IPS DF 6.9 (cell line): ENCODE measurements around the gene PIWIL1.

Source experiments
- DNase-seq: peaks from one replicate; pipeline ENCODE4 v3.0.0-alpha.2; 2013; ENCODE audit warnings: low read depth, low spot score
- H3K27ac ChIP-seq: one replicate; pipeline ENCODE4 v1.5.1; 2013; ENCODE audit warnings: low read length, control low read depth
- H3K27me3 ChIP-seq: 2 replicates; pipeline ENCODE4 v1.6.1; 2013; ENCODE audit warnings: mild to moderate bottlenecking, low read length; ENCODE audit not compliant: control insufficient read depth, insufficient read depth
- H3K36me3 ChIP-seq: 2 replicates; pipeline ENCODE4 v1.6.1; 2013; ENCODE audit warnings: low read length; ENCODE audit not compliant: control insufficient read depth, insufficient read depth
- H3K4me1 ChIP-seq: 2 replicates; pipeline ENCODE4 v1.6.1; 2013; ENCODE audit warnings: low read length; ENCODE audit not compliant: control insufficient read depth, insufficient read depth
- H3K4me3 ChIP-seq: 2 replicates; pipeline ENCODE4 v1.5.1; 2013; ENCODE audit warnings: mild to moderate bottlenecking, low read length
- H3K9me3 ChIP-seq: 2 replicates; pipeline ENCODE4 v1.6.1; 2013; ENCODE audit warnings: low read length, inconsistent platforms; ENCODE audit not compliant: control insufficient read depth, insufficient read depth
- WGBS: extraction: QIAGEN DNeasy Blood & Tissue Kit; methylation state at CpG from one replicate; pipeline ENCODE4 v1.1.7; 2013; ENCODE audit warnings: mixed read lengths, missing lambda C conversion rate; ENCODE audit not compliant: insufficient read length, insufficient coverage; 5-methylcytosine and 5-hydroxymethylcytosine counted together

The PIWIL1 gene

DNA sequence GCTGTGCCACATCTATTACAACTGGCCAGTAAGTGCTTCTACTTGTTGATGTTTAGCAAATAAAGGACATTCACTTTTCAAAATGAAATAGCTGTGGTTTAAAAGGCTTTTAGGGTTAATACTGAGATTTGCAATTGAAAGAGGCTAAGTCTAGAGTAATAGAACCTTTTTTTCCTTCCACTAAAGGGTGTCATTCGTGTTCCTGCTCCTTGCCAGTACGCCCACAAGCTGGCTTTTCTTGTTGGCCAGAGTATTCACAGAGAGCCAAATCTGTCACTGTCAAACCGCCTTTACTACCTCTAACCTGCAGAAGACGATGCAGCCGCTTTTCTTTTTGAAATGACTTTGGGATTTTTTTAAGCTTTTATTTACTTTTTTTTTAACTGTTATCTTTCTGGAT lies 33.6 kb downstream of the PIWIL1 start:
- H3K36me3 ChIP-seq = no peaks in the 10 kb centered on the region
- H3K4me1 ChIP-seq = no peaks in the 10 kb centered on the region
- no peak for DNase-seq
- no CpG with 5 or more reads among the region's 5 CpGs for WGBS
- H3K27me3 ChIP-seq = no peaks in the 10 kb centered on the region
- H3K27ac ChIP-seq = no peak overlapping the region
- no peak overlapping the region for H3K4me3 ChIP-seq
- H3K9me3 ChIP-seq = peaks cover 8% of the 10 kb centered on the region

DNA sequence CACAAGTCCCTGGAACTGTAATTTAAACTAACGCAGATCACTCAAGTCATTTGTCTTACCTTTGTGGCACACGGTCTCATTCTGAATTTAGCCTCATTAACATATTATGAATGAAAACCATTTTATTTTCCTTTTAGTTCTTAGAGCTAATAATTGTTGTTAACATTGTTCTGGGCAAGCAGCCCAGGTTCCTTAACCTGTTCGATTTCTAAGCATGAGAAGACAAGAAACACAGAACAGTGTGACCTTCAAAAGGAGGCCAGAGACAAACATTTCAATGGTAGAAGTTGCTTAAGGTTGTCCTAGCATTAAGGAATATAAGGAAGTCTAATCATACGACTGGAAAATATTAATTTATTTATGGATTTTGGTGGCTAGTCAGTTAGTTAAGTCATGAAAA lies 35.2 kb downstream of the PIWIL1 start:
- Histone ChIP-seq H3K9me3 (peaks cover 15% of the 10 kb centered on the region), H3K27ac (no peak overlapping the region), H3K4me1 (no peaks in the 10 kb centered on the region), H3K27me3 (no peaks in the 10 kb centered on the region), H3K4me3 (no peak overlapping the region), H3K36me3 (no peaks in the 10 kb centered on the region)
- no peak for DNase-seq
- no CpG with 5 or more reads among the region's 4 CpGs for WGBS

DNA sequence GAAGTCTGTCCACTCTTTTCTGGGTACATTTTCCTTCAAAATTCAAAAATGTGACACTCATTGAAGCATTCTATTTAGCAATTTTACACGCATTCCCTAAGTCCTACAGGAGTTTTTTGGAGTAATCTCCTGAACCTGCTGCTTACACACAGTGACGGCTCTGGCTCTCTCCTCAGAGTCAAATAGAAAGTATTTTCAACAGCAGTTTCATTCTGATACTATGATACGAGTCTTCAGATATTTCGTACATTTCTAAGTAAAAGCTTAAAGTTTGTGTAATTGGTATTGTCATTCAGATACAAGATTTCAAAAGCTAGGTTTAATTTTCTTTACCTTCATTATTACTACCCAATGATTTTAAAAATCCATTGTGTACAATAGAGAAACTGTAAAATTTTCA lies 36.4 kb downstream of the PIWIL1 start:
- H3K27me3 ChIP-seq = no peaks in the 10 kb centered on the region
- H3K27ac ChIP-seq = no peak overlapping the region
- DNase-seq = no peak
- H3K4me1 ChIP-seq = no peaks in the 10 kb centered on the region
- H3K4me3 ChIP-seq = no peak overlapping the region
- peaks cover 17% of the 10 kb centered on the region for H3K9me3 ChIP-seq
- no CpG with 5 or more reads among the region's 4 CpGs for WGBS
- no peaks in the 10 kb centered on the region for H3K36me3 ChIP-seq

DNA sequence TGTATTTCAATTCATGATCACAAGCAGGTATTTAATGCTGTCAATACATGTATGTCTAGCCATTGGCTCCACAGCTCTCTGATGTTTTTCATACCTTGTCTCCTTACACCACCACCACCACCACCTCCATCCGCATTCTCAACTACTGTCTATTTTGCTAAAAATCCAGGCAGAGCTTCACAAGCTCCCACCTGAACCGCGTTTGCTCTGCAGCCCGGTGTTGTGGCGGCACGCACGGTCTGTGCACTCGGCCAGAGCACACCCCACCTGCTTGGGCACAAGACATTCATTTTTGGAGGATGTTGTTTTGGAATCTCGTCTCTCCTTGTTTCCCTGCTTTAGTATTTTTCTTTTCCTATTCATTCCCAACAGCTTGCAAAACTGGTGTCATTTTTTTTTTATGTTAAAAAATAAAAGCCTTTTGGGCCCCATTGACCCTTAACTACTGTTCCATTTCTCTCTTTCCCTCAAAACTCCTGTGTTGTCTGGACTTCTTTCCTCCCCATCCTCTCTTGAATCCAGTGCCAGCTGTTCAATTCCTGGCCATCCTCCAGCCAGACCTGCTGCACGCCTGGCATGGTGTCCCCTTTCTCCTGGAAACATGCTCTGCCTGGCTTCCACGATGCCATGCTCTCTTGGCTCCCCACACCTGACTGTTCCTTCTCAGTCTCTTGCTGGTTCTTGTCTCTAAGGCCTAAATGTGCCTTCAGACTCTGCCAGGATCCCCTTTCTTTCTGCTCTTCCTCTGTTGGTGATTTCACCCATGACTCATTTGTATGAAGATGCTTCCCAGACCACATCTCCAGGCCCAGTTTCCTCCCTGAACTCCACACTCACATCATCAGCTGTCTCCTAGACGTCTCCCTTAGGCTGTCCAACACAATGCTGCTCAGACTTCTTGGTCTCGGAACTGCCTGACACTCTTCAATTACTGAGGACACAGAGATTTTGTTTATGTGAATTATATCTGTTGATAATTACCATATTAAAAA lies 37.9 kb downstream of the PIWIL1 start:
- Histone ChIP-seq H3K4me1 (no peaks in the 10 kb centered on the region), H3K4me3 (no peak overlapping the region), H3K27me3 (no peaks in the 10 kb centered on the region), H3K9me3 (peaks cover 17% of the 10 kb centered on the region), H3K36me3 (no peaks in the 10 kb centered on the region), H3K27ac (no peak overlapping the region)
- no peak for DNase-seq
- WGBS = no CpG with 5 or more reads among the region's 13 CpGs

DNA sequence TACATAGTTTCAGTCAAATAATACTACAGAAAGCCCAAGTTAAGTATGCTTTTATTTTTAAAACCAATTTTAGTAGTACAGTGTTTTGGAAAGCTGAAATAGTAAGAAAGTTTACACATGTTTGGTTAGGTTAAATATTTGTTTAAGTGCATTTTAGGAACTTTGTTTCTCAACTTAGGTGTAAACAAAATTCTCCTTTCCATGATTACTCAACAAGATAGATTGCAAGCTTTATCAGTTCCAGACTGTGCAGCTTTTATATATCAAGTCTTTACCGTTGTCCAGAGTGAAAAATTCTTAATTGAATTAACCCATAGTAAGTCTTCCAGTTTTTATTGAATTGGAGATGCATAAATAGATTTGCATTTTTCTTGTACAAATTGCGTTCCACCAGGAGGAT lies 45.1 kb downstream of the PIWIL1 start:
- no peak for DNase-seq
- peaks cover 11% of the 10 kb centered on the region for H3K9me3 ChIP-seq
- WGBS = no CpG with 5 or more reads among the region's 2 CpGs
- no peaks in the 10 kb centered on the region for H3K4me1 ChIP-seq
- H3K4me3 ChIP-seq = no peak overlapping the region
- no peak overlapping the region for H3K27ac ChIP-seq
- no peaks in the 10 kb centered on the region for H3K36me3 ChIP-seq
- H3K27me3 ChIP-seq = no peaks in the 10 kb centered on the region

DNA sequence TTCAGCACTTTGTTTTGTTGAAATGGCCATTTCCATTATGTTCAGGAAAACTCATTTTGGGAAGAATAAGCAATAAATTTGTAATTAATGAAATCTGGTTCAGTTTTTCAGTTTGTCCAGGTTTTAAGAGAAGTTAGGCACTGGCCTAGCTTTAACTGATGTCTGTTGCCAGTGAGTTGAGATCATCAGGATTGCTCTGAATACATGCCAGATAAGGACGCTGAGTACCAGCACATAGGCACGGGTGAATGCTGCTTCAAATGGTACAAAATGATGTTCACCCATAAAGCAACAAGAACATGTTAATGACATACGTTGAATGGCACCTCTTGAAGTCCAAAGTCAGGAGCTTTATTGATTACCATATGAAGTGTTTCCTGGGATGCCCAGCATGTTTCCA lies 46.5 kb downstream of the PIWIL1 start:
- Histone ChIP-seq H3K4me1 (no peaks in the 10 kb centered on the region), H3K9me3 (peaks cover 9% of the 10 kb centered on the region), H3K27me3 (no peaks in the 10 kb centered on the region), H3K4me3 (no peak overlapping the region), H3K36me3 (no peaks in the 10 kb centered on the region), H3K27ac (no peak overlapping the region)
- WGBS = no CpG with 5 or more reads among the region's 3 CpGs
- DNase-seq = no peak

DNA sequence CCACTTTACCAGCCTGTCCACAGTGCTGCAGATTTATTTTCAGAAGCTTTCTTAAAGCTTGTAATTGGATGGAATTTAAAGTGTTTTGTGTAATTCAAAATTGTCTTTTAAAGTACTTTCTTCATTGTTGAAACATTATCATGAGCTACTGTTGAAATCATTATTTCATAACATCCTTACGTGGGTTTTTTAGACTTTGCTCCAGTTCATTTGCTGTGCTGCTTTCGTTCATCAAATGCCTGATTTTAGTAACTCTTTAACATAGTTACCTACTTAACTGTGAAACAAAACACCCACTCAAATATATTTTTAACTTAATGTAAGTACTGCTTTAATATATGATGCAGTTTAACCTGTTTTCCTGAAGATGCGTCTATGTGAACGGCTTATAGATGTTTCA lies 47.5 kb downstream of the PIWIL1 start:
- no peaks in the 10 kb centered on the region for H3K36me3 ChIP-seq
- peaks cover 9% of the 10 kb centered on the region for H3K9me3 ChIP-seq
- WGBS = no CpG with 5 or more reads among the region's 4 CpGs
- no peak for DNase-seq
- no peaks in the 10 kb centered on the region for H3K27me3 ChIP-seq
- no peaks in the 10 kb centered on the region for H3K4me1 ChIP-seq
- no peak overlapping the region for H3K27ac ChIP-seq
- H3K4me3 ChIP-seq = no peak overlapping the region

DNA sequence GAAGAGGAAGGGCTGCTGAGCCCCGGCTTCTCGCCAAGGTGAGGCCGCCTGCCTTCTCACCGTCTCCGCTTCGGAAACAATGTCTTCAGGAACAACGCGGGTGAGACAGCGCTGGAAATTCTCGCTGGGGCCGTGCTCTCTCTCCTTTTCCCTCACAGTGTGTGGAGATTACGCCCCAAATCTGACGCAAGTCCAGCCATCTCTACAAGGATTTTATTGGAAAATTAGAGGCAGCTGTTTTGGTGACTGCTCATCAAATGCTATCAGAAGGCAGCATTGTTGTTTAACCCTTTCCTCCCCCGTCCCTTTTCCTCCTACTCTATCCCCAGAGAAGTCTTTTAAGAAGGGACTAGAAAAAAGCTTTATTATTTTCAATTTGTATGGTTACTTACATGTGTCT lies 53.5 kb downstream of the PIWIL1 start:
- H3K4me3 ChIP-seq = no peak overlapping the region
- peaks cover 7% of the 10 kb centered on the region; the same call in 1 of the 2 replicates for H3K9me3 ChIP-seq
- H3K27me3 ChIP-seq = no peaks in the 10 kb centered on the region
- H3K27ac ChIP-seq = no peak overlapping the region
- DNase-seq = no peak
- no peaks in the 10 kb centered on the region; the same call in 1 of the 2 replicates for H3K4me1 ChIP-seq
- WGBS = no CpG with 5 or more reads among the region's 14 CpGs
- no peaks in the 10 kb centered on the region for H3K36me3 ChIP-seq

DNA sequence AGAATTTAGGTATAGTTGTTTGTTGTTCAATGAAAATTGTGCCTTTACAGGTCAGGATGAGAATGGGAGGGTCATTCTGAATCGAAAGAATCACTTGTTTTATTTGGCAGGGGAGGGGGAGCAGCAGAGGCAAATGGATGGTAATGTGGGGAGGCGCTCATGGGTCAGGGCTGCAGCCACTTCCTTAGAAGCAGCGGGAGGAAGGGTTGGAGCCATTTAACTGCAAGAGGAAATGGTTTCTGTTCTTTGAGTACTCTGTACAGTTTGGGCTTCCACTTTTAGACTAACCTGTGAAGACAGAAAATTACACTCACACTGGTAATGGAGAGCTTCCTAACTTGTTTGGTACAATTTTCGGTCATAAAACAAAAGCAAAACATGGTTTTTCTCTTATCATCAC lies 57.2 kb downstream of the PIWIL1 start:
- peaks cover 12% of the 10 kb centered on the region for H3K9me3 ChIP-seq

DNA sequence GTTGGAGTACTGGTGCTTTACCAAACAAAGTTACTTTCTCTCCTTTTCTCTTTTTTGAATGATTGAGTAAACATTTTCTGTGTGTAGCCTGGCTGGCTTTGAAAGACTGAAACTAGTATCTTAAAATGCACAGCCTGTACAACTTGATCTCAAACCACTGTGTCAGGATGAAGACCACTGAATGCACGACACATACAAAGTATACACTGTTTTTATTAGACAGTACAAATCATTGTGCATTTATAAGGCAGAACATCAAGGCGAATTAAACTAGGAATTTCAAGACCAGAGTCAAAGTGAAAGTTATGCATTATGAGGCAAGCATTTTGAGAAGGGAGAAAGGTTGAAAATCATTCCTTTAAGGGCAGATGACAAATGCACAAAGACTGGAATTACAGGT lies 59.0 kb downstream of the PIWIL1 start:
- H3K4me1 ChIP-seq = no peaks in the 10 kb centered on the region
- DNase-seq = no peak

More for the DNA sequence above, 57.2 kb downstream of the PIWIL1 start:
- H3K27me3 ChIP-seq = no peaks in the 10 kb centered on the region
- no peaks in the 10 kb centered on the region for H3K36me3 ChIP-seq
- no peaks in the 10 kb centered on the region; the same call in 1 of the 2 replicates for H3K4me1 ChIP-seq
- H3K4me3 ChIP-seq = no peak overlapping the region
- DNase-seq = no peak
- no CpG with 5 or more reads among the region's 4 CpGs for WGBS
- H3K27ac ChIP-seq = no peak overlapping the region

More for the DNA sequence above, 59.0 kb downstream of the PIWIL1 start:
- WGBS = no CpG with 5 or more reads among the region's 2 CpGs
- H3K4me3 ChIP-seq = no peak overlapping the region
- no peaks in the 10 kb centered on the region for H3K36me3 ChIP-seq
- no peaks in the 10 kb centered on the region for H3K27me3 ChIP-seq
- peaks cover 12% of the 10 kb centered on the region for H3K9me3 ChIP-seq
- no peak overlapping the region for H3K27ac ChIP-seq
